GM12801 (cell line): Measurements from ENCODE around the gene MRPS23.

Source experiments
- CTCF ChIP-seq: IDR thresholded peaks from one replicate; pipeline ENCODE4 v1.5.1; 2011; ENCODE audit warnings: control low read depth; ENCODE audit not compliant: insufficient read length; ENCODE audit errors: extremely low read depth

Gene MRPS23

GRCh38 chr17:57819285-57819684 lies 30.6 kb downstream of the MRPS23 start:
- TF ChIP-seq CTCF = no peak

DNA sequence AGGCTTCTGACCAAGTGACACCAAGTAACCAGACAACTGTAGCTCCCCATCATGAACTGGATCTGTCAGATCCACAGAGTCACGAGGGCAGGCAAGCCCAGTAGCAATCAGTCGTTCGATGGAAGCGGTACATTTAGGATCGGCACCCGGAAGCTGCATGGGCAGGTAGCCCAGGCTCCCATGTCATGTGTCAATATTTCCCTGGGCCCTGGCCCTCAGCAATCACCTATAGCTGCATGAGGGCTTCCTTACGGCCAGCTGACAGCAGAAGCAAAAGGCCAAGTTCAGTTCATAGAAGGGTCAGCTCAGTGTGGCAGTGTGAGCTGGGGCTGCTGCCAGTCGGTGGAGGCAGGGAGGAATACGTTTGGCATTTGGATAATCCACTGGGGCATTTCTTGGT lies 31.8 kb downstream of the MRPS23 start:
- TF ChIP-seq CTCF = no peak

DNA sequence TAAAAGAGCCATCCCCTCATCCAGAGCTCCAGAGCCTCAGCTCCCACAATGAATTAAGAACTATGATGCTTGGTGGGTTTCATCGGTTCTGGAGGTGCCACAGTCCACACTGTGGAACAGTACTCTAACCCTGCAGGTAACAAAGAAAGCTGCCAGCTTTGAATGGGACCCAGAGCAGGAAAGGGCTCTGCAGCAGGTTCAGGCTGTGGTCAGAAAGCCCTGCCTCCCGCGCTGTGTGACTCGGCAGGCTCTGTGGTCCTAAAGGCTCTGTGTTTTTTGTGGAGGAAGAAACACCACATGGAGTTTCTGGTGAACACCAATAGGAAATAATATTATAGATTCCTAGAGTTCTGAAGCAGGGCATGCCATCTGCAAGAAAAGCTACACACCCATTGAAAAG lies 32.5 kb downstream of the MRPS23 start:
- TF ChIP-seq CTCF = no peak

- TF ChIP-seq CTCF = no peak
Measured at GRCh38 chr17:57814421-57814820, 35.4 kb downstream of the MRPS23 start.

- no peak for TF ChIP-seq CTCF
Measured at GRCh38 chr17:57811638-57812280, 38.1 kb downstream of the MRPS23 start.

GRCh38 chr17:57810721-57811637 lies 38.9 kb downstream of the MRPS23 start:
- no peak for TF ChIP-seq CTCF

GRCh38 chr17:57809879-57810278 lies 40.0 kb downstream of the MRPS23 start:
- TF ChIP-seq CTCF = no peak
